Measurements from ENCODE around the gene MVB12B.

MVB12B gene

DNA sequence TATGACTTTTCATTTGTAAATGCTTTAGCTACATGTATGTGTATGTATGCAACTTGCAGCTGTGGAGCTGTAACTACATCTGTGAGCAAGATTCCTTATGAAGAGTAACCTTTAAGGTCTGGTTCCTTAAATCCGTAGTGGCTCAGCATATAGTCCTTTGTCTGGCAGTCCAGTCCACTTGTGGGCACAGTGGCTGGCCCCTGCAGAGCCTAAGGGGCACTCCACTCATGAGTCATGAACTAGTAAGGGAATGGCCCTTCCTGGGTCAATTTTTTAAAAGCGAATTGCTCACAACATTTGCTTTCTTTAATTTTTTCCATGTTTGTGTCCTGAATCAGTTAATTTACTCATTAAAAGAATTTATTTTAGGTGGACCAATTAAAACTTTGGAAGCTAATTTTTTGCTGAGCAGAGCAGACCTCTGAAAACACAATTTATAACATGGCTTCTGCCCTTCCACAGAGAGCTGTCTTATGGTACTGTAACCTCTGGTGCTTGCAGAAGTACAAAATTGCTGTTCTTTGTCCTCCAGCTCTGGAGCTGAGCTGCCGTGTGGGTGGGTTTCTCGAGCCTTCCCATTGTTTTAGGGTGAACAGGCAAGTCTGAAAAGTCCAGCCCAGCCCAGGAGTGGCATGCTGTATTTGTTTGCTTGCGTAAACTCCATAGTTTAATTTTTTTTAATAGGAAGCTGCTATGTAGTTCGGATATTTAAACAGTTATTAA, 110.1 kb downstream of the MVB12B start:
- DNase-seq: no peak

DNA sequence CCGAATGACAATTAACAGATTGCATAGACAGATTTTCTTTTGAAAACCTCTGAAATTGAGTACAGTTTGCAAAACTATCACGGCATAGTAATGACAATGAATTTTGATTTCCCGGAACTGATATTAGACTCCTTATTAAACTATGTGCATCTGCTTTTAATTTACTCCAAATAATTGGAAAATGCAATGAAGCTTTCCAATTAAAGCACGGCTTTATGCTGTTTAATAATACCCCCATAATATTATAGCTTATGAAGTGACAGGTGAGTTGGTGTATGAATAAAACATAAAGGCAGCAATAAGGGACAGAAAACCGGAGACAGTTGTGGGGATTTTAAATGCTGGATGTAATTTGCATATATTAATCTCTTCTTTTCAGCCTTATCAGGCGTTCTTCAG, 110.6 kb downstream of the MVB12B start:
- no peak for DNase-seq

DNA sequence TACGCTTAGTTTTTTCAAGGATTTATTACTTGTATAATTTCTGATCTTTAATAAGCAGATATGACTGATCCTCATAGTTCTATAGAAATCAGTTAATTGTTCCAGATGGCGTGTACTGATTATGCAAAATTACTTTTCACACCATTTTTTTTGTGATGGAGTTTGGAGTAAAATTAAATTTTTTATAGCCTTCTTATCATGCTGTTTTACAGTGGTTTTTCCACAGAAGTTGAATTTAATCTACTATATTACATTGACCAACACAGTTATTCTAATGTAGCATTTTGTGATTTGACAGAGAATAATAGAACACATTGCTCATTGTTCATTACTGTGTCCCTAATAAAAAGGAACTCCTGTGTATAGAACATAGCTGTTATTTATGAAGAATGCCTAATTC, 111.1 kb downstream of the MVB12B start:
- no peak for DNase-seq

DNA sequence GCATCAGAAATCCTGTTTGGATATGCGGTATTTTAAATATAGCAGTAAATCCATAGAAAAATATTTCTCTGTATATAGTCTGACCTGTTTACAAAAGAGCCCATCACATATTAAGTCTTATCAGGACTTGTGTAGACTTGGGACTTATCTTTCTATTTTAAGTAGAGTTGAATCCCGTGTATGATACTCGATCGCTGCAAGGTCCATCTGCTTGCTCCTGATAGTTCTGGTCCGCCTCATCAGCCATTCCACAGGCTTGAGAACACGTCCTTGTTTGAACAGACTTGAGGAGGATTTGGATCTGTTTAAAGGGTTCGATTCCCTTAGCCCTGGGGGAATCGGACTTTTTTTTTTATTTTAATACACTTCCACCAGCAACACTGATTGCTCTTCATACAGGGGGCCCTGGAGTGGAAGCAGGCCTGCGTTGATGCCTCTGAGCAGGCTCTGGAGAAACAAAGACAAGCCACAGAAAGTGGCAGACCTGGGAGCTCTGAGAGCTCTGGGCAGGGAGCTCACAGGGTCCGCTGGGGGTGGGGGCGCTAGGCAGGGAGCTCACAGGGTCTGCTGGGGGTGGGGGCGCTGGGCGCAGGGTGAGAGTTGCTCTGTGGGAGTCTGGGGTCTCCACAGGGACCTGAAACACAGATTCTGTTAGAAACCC, 112.2 kb downstream of the MVB12B start:
- no peak for DNase-seq

DNA sequence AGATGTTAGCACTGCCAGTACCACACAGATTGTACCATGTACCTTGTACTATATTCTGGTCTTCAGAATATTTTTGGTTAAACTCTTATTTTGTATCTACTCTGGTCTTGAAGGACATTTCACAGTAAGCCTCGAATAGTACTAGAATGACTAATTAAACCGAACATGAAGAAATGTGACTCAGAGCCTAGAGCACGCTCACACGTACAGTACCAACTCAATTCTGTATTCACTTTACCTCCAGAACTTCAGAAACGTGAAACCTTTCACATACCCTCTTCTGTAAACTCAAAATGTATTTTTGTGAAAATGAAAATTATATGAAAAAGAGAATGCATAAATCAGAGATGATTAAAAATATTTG, 112.8 kb downstream of the MVB12B start:
- DNase-seq: no peak

DNA sequence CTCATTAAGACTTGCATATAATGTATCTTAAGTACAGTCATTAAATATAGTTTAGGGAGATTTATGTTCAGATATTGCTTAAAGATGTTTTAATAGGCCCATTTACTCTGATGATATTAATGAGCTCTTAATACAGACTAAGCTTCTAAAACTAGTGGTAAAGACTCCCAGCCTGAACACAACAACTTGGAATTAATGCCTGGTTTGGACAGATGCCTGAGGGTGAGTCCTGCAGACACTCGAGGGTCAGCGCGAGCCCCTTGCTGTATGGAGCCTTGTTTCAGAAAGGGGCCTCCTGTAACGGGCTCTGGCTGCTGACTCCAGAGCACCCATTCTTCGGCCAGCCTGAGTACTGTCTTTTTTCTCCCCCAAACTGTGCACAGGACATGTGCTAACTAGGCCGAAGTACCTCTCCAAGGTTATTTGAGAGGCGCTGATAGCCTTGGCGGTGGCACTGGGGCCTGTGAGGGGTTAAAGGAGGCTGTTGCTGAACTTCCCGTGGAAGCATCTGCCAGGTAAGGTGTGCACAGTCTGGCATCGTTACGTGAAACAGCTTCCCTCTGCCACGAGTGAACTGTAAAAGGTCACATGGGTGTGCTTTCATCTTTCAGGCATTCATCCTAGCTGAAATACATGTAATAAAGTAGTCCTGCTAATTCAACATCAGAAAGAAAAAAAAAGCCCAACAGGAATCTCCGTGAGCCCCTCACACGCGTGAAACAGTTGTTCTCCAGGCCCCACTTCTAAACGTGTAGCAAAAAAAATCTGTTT, 113.4 kb downstream of the MVB12B start:
- no peak for DNase-seq

DNA sequence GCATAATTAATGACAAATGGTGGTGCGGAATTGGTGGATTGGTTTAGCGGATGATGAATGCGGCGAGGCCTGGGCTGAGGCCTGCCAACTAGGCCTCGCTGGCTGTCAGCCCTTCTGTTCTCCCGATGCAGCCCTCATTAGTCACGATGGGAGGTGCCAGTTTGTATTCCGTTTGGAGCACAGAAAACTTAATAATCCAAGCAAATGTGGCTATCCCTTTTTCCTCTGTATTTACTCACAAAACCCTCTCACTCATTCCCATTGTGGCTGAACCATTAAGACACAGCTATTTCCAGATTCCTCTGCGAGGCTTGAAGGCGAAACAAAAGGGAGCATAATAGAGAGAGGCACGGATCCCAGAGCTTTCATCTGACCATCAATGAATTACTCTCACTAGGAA, 114.3 kb downstream of the MVB12B start:
- peak; percentile 54 for DNase-seq

DNA sequence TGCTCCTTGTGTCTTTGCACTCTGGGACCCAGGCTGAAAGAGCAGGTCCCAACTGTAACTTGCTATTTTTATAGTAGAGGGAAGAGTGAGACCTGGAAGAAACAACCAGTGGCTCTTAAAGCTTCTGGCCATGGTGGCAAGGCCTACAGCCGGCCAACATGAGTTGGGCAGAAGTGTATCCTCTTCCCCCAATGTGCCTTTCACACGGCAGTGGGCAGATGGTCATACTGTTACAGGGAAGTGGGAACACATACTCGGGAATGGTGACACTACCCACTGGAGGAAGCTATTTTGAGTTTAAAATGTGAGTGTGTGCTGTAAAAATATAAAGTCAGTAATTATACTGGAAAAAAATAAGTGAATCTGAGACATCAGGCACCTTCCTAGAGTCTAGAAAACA, 116.0 kb downstream of the MVB12B start:
- no peak for DNase-seq

DNA sequence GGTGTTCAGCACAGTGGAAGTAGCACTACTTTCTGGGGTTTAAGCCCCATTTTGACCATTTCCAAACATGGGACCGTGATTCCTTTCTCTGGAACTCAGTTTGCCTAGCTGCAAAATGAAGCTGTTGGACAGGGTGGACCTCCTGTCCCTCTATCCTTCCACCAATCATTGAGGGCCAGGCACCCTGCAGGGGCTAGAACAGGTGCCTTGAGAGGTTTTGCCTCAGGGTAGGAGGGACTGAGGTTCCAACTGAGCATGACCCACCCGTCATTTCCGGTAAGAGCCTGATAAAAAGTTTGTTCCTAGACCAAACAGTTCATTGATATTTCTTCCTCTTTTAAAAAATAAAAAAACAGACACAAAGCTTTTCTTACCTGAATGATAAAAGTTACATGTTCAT, 116.5 kb downstream of the MVB12B start:
- DNase-seq: no peak

DNA sequence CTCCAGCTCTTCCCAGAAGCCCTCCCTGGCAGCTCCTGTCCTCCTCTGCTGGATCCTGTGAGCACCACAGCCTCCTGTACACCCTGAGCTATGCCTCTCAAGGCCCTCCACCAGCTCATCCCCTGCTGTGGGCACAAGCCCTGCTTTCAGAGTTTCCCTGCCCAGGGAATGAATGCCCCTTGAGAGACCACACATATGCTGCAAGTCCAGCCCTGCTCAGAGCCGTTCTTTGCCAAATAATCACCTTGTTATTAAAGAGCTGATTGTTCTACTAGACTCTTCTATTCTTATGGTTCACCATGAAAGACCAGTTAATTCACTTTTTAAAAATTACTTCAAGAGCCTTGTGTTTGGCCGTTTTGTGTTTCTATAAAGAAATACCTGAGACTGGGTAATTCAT, 121.5 kb downstream of the MVB12B start:
- DNase-seq: no peak

DNA sequence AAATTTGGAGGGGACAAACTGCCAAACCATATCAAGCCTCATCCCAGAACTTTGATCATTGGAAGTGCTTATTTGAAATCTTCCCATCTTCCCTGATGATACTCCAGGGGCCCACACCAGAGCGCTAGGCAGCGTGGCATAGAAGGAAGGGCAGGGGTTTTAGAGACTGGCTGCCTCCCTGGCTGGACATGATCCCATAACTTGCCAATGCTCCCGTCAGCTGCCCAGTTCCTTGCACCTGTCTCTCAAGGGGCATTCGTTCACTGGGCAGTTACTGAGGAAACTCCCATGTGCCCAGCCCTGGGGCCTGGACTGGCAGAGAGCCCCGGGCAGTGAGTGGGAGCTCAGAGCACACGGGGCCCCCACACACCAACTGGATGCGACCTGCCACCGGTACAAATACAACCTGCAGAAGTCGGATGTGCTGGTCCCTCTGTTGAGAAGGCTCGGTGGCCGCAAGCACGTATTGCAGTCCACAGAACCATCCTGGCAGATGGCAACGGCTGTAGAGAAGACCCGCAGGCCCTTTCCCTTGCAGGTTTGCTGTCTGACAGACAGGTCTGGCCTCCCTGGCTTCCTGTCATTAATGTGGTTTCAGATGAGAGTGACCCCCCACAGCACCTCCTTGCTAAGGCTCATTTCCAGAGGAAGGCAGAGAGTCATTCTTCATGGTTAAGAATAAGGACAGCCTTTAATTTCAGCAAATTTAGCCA, 122.4 kb downstream of the MVB12B start:
- no peak for DNase-seq

DNA sequence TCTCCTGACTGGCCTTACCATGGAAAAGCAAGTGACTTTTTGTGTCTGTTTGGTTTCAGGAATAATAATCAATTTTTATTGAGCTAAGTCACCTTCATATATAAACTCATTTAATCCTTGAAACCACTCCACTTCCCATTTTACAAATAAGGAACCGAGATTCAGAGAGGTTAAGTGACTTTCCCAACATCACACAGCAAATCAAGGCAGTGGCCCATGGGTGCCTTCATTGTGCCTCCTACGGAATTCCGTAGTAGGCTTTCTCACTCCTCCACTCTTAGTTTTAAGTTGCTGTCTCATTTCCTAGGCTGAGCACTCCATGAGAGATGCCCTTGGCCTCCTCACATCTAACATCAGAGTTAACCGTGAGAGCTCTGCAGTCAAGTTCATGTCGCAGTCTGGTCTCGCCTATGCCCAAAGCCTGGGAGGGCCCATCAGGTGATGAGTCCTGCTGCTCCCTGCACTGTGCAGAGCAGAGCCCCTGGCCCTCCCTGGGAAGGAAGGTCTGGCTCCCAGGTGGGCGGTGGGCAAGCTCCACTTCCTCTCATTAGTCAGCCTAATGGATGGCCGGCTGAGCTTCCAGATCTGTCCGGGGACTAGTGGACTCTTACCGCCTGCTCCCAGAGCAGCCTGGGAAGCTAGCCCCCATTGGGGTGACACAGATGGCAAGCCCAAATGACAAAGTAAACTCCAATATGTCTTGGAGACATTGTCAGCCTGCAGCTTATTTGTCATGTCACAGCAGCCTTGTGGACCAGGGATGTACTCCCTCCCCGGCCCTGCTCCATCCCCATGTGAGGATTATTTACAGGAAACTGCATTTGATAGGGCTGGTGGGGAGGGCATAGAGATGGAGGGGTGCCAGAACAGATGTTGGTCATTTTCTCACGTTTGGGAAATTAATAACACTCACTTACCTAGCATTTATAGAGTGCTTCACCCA, 123.4 kb downstream of the MVB12B start:
- DNase-seq: peak; percentile 75

DNA sequence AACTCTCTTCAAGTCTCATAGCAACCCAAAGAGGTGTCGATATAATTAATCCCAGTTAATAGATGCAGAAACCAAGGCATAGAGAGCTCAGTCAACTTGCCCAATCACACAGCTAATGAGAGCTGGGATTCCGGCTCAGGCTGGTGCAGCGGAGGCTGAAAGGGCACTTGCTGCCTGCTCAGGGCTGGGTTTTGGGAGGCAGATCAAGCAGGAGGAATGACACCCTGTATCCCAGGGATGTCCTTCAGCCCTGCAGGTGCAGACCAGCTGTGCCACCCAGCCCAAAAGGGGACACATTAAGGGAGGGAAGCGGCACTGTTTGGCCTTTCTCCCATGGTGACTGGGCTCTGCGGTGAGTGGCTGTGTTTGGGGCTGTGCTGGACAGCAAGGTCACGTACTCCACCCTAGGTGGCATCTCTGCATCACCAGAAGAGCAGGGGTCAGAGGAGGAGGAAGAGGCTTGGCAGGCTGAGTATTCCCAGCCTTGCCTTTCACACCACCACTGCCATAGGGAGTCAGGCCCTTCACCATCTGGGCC, 124.1 kb downstream of the MVB12B start:
- no peak for DNase-seq

DNA sequence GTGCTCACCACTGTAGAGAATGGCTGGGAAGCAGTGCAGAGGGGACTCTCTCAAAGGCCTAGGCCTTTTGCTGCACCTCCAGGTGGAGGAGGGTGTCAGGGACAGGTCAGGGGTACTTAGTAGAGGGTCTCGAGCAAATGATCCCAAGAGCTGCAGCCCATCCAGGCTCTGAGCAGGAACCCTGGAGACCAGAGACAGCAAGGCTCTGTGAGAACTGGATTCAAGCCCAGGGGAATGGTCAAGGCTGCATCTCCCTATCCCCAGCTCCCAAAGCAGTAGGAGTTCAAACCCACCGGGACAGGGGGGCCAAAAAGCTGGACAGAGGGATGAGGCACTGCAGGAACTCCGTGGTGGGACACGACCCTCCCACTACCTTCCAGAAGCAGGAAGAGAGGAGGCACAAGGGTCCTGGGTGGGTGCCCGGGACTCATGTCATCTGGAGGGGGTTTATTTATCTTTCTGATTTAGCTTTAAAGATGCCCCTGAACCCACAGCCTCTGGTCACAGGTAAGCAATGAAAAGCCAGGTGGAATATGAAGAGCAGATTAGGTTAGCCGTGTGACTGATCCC, 124.8 kb downstream of the MVB12B start:
- no peak for DNase-seq

DNA sequence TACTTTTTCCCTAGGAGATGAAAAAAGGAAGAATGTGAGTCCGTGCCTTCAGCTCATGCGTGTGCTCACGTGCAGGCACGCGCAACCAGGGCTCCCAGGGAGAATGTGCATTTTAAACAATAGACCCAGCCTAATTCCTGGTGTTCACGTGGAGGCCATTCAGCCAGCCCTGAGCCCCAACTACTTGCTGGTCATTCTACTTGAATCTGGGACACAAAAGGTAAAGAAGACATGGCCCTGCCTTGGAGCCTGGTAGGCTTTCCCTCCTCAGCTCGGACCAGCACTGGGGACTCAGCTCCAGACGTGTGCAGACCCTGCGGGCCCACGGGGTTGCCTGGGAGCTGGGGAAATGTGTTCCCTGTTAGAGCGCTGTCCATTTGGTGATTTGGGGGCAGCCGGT, 125.5 kb downstream of the MVB12B start:
- no peak for DNase-seq

DNA sequence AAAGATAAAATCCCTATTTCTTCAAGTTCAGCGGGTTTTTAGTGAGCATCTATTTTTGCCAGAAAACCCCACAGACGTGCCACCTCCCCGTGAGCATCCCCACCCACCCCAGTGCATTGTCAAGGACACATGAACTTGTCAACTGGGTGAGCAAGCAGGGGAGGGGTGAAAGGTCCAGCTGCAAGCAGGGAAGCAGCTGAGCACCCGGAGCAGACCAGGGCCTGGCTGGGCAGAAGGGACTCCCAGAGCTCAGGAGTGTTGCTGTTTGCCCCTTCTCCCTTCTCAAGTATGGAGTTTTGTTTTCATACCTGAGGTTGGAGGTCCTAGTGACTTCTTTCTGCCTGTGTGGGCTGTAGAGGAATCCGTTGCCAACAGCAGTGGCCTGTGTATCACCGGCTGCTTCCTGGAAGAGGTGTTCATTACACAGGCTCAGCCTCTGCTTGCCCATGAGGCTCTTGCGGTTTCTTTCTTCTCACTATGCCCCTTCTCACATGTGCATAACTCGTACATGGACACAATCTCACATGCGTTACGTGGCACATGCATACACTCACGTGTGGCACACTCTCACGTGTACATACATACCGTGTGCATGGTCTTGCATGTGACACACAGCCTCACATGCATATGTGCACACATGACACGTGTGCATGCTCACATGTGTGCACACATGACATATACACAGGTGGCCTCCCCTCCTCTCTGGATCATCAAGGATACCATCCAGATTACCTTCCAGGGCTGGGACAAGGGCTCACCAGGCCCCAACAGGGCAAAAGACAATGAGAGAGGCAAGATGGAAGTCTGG, 126.7 kb downstream of the MVB12B start:
- DNase-seq: no peak

DNA sequence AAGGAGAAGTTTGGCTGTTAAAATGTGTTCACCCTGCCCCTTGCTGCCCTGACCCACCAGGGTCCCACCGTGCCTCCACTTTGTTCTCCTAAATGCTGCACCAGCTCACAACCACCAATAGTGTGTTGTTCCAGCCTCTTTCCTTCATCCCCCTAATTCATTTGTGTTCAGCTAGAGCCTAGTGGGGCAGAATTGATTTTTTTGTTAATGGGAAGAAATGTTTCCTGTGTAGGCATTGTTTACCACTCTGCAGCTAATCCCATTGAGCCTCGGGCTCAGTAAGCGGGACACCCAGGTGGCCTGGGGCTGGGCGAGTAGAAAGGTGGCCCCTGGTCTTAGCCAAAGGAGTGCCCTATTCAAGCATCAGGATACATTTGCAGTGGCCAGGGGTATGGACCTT, 127.6 kb downstream of the MVB12B start:
- DNase-seq: no peak

DNA sequence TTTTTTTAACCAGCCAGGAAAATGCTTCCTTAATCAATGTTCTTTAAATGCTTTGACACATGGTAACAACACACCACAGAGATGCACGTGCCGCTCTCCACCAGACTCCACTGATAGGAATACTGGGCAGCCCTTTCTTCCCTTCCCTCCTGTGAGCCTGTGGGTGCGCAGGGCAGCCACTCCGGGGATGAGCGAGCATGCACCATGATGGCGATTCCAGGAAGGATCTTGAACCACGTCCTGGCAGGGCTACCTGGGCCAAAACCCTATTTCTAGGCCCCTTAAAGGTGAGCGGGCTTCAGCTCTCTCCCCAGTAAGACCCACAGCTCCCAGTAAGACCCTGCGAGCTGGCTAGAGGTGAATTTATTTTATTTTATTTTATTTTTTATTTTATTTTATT, 128.2 kb downstream of the MVB12B start:
- no peak for DNase-seq

DNA sequence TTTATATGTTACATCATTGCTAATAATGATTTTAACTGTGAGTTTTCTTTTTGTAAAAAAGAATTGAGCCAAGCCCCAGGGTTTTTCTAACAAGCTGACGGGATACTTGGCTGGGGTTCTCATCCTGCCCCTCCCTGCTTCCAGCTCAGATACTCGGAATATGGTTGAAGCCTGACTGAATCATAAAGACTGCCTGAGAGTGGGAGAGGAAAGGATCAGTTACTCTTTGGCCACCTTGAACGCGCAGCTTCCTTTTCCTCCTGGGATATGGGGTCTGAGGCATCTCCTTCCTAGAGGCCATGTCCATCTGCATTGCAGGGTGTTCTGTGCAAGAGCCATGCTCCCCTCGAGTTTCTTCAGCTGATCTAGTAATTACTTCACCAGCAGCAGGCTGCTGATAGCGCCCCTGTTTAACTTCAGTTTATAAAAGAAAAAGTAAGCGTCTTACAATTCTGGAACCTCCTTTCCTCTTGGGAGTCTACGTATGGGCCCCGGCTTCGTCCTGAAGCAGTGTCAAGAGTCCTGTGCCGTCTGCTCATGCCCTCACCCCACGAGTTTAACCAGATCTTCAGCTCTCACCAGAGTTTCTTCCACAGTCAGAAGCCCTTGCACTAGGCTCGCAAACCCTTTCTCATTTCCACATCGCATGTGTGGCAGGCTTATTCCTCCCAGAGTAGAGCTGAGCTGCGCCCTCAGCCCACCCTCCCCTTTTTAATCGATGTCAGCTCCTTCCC, 130.0 kb downstream of the MVB12B start:
- DNase-seq: no peak

DNA sequence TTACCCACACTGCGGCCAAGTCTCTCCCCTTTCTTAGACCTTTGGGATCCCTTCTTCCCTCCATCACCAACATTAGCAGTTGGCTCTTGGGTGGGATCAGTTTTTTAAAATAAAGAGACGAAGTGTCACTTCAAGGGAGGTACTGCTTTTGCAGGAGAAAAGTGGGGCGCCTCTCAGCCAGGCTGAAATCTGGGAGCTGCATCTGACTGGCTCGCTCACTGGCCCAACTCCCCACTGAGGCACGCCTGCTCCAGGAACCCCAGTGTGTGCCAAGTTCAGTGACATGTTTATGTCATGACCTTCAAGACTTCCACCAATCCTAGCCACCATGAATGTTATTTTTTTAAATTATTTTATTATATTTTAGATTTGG, 130.5 kb downstream of the MVB12B start:
- DNase-seq: no peak
